Natural killer cell treated with Interleukin-12 subunit alpha and Interleukin-12 subunit beta and Interleukin-15 and Interleukin-18, amount 100 ng/mL, for 72 hours (primary cell): ENCODE measurements around the gene GMPS. TPM values are rescaled to one million over a fixed set of nuclear protein-coding genes. Genes with fewer than 3 reads are reported as not detected.
"Not testable (repeated sequence)": the region's sequence is repeated elsewhere in the genome, so short reads cannot be mapped to it uniquely, and the experiment has no call there.

Experiments
- ATAC-seq, 2 donors: fragments of 150-1000 bp; cut with Tn5 transposase in 1 of 2; sonication (Bioruptor Pico), chemical (Tn5 transposase) in 1 of 2; 2 replicates each; pipeline ENCODE4 v1.10.0; 2021
- DNase-seq: peaks from one replicate; pipeline ENCODE4 v3.0.0; 2022; ENCODE audit warnings: low spot score
- H3K27ac Mint-ChIP-seq, 2 donors: 1 replicate in 1 of 2; 2 replicates in 1 of 2; pipeline ENCODE4 v1.8.0; 2022; ENCODE audit warnings: mixed read lengths in 2 of 2, mild to moderate bottlenecking in 1 of 2, moderate library complexity in 1 of 2
- H3K27me3 Mint-ChIP-seq, 2 donors: 1 replicate in 1 of 2; 2 replicates in 1 of 2; pipeline ENCODE4 v1.8.0; 2022; ENCODE audit warnings: mixed read lengths in 2 of 2
- H3K36me3 Mint-ChIP-seq: one replicate; pipeline ENCODE4 v1.8.0; 2022; ENCODE audit warnings: mixed read lengths
- H3K4me1 Mint-ChIP-seq, 2 donors: 1 replicate in 1 of 2; 2 replicates in 1 of 2; pipeline ENCODE4 v1.8.0; 2022; ENCODE audit warnings: low read depth in 2 of 2, mixed read lengths in 2 of 2, mild to moderate bottlenecking in 1 of 2
- H3K4me3 Mint-ChIP-seq: one replicate; pipeline ENCODE4 v1.8.0; 2022; ENCODE audit warnings: mixed read lengths
- H3K9me3 Mint-ChIP-seq: 2 replicates; pipeline ENCODE4 v1.8.0; 2022; ENCODE audit warnings: mixed read lengths
- total RNA-seq, 2 donors: library from RNA; stranded (reverse); gene quantifications; one replicate each; pipeline ENCODE4 v1.2.3, GENCODE V29; 2022

GMPS gene
- total RNA-seq, 2 donors from 2014 or later = 79.5 to 127 TPM

GRCh38 chr3:155861476-155862183 lies 8.8 kb upstream of the GMPS start:
- peak overlapping the region; percentile 81 to 89 for H3K27ac Mint-ChIP-seq
- DNase-seq (no peak), ATAC-seq (no peak)
- peaks cover 0 to 2% of the 10 kb centered on the region in 2 donors for H3K27me3 Mint-ChIP-seq
- peak overlapping the region; percentile 38 for H3K4me3 Mint-ChIP-seq
- no peaks in the 10 kb centered on the region for H3K9me3 Mint-ChIP-seq
- no peaks in the 10 kb centered on the region for H3K36me3 Mint-ChIP-seq
- H3K4me1 Mint-ChIP-seq = peaks cover 9 to 13% of the 10 kb centered on the region in 2 donors

- H3K9me3 Mint-ChIP-seq, H3K36me3 Mint-ChIP-seq, H3K27me3 Mint-ChIP-seq: not testable (repeated sequence)
- peak; percentile 82 to 90 for ATAC-seq
- Mint-ChIP-seq H3K4me3 (peak overlapping the region; percentile 38), H3K27ac (peak overlapping the region; percentile 81 to 89), H3K4me1 (peaks cover 9 to 13% of the 10 kb centered on the region in 2 donors)
- DNase-seq = peak; percentile 80
These were observed 8.0 kb upstream of the GMPS start for GRCh38 chr3:155862290-155862982.

GRCh38 chr3:155863072-155863784 lies 7.2 kb upstream of the GMPS start:
- H3K36me3 Mint-ChIP-seq = no peaks in the 10 kb centered on the region
- H3K27me3 Mint-ChIP-seq = no peaks in the 10 kb centered on the region
- H3K27ac Mint-ChIP-seq = peak overlapping the region; percentile 81 to 89
- DNase-seq = no peak
- peaks cover 9 to 13% of the 10 kb centered on the region in 2 donors for H3K4me1 Mint-ChIP-seq
- ATAC-seq = no peak
- no peaks in the 10 kb centered on the region for H3K9me3 Mint-ChIP-seq
- peak overlapping the region; percentile 38 for H3K4me3 Mint-ChIP-seq

GRCh38 chr3:155869691-155870090 lies 759 bp upstream of the GMPS start:
- no peaks in the 10 kb centered on the region for H3K27me3 Mint-ChIP-seq

GRCh38 chr3:155870945-155871745 lies 695 bp downstream of the GMPS start:
- peak; percentile 20 to 34 for ATAC-seq
- Mint-ChIP-seq H3K27me3 (no peaks in the 10 kb centered on the region), H3K4me3 (peak overlapping the region; percentile 97), H3K9me3 (no peaks in the 10 kb centered on the region), H3K27ac (peak overlapping the region; percentile 76 to 88), H3K36me3 (peaks cover 6% of the 10 kb centered on the region), H3K4me1 (peaks cover 9 to 24% of the 10 kb centered on the region in 2 donors)
- DNase-seq = peak; percentile 65

More at GRCh38 chr3:155869691-155870090, 759 bp upstream of the GMPS start:
- H3K9me3 Mint-ChIP-seq = no peaks in the 10 kb centered on the region
- ATAC-seq (no peak), DNase-seq (no peak)
- peaks cover 7 to 17% of the 10 kb centered on the region in 2 donors for H3K4me1 Mint-ChIP-seq
- peaks cover 6% of the 10 kb centered on the region for H3K36me3 Mint-ChIP-seq
- peak overlapping the region; percentile 88 for H3K4me3 Mint-ChIP-seq
- peak overlapping the region; percentile 72 to 88 for H3K27ac Mint-ChIP-seq

GRCh38 chr3:155871746-155872158 lies 1.3 kb downstream of the GMPS start:
- Mint-ChIP-seq H3K27ac (peak overlapping the region; percentile 76 to 88), H3K4me1 (peaks cover 9 to 26% of the 10 kb centered on the region in 2 donors), H3K27me3 (no peaks in the 10 kb centered on the region), H3K36me3 (peaks cover 6% of the 10 kb centered on the region), H3K4me3 (peak overlapping the region; percentile 97), H3K9me3 (no peaks in the 10 kb centered on the region)
- DNase-seq = no peak
- no peak for ATAC-seq

GRCh38 chr3:155872904-155873646 lies 2.6 kb downstream of the GMPS start:
- Mint-ChIP-seq H3K36me3 (peaks cover 6% of the 10 kb centered on the region), H3K4me1 (peaks cover 16 to 33% of the 10 kb centered on the region in 2 donors), H3K27me3 (no peaks in the 10 kb centered on the region), H3K27ac (no peak overlapping the region), H3K9me3 (no peaks in the 10 kb centered on the region), H3K4me3 (no peak overlapping the region)
- DNase-seq (no peak), ATAC-seq (no peak)

- H3K9me3 Mint-ChIP-seq = no peaks in the 10 kb centered on the region
- no peaks in the 10 kb centered on the region for H3K27me3 Mint-ChIP-seq
- H3K4me1 Mint-ChIP-seq = peaks cover 17 to 42% of the 10 kb centered on the region in 2 donors
- peaks cover 6% of the 10 kb centered on the region for H3K36me3 Mint-ChIP-seq
- no peak overlapping the region for H3K4me3 Mint-ChIP-seq
- ATAC-seq = no peak
- no peak overlapping the region for H3K27ac Mint-ChIP-seq
- no peak for DNase-seq
These were observed 5.6 kb downstream of the GMPS start for GRCh38 chr3:155876037-155876436.

GRCh38 chr3:155876503-155876902 lies 6.1 kb downstream of the GMPS start:
- peaks cover 17 to 42% of the 10 kb centered on the region in 2 donors for H3K4me1 Mint-ChIP-seq

GRCh38 chr3:155880286-155880685 lies 9.8 kb downstream of the GMPS start:
- Mint-ChIP-seq H3K27ac (no peak overlapping the region), H3K27me3 (no peaks in the 10 kb centered on the region), H3K4me3 (no peak overlapping the region), H3K9me3 (no peaks in the 10 kb centered on the region), H3K4me1 (peaks cover 23 to 25% of the 10 kb centered on the region in 2 donors), H3K36me3 (no peaks in the 10 kb centered on the region)
- DNase-seq (no peak), ATAC-seq (peak in 1 of 2 donors; percentile 41)

More at GRCh38 chr3:155876503-155876902, 6.1 kb downstream of the GMPS start:
- DNase-seq (no peak), ATAC-seq (no peak)
- H3K9me3 Mint-ChIP-seq = no peaks in the 10 kb centered on the region
- no peaks in the 10 kb centered on the region for H3K27me3 Mint-ChIP-seq
- no peak overlapping the region for H3K27ac Mint-ChIP-seq
- no peak overlapping the region for H3K4me3 Mint-ChIP-seq
- H3K36me3 Mint-ChIP-seq = peaks cover 6% of the 10 kb centered on the region

GRCh38 chr3:155884292-155884691 lies 13.8 kb downstream of the GMPS start:
- no peaks in the 10 kb centered on the region for H3K27me3 Mint-ChIP-seq
- peaks cover 25 to 28% of the 10 kb centered on the region in 2 donors for H3K4me1 Mint-ChIP-seq
- H3K36me3 Mint-ChIP-seq = peaks cover 4% of the 10 kb centered on the region
- no peaks in the 10 kb centered on the region for H3K9me3 Mint-ChIP-seq
- DNase-seq (no peak), ATAC-seq (no peak)
- H3K27ac Mint-ChIP-seq = no peak overlapping the region
- no peak overlapping the region for H3K4me3 Mint-ChIP-seq

GRCh38 chr3:155885292-155885691 lies 14.8 kb downstream of the GMPS start:
- no peak overlapping the region for H3K4me3 Mint-ChIP-seq
- H3K36me3 Mint-ChIP-seq = peaks cover 5% of the 10 kb centered on the region
- H3K27me3 Mint-ChIP-seq = no peaks in the 10 kb centered on the region
- DNase-seq = no peak
- H3K4me1 Mint-ChIP-seq = peaks cover 28 to 29% of the 10 kb centered on the region in 2 donors
- ATAC-seq = no peak
- no peak overlapping the region for H3K27ac Mint-ChIP-seq
- H3K9me3 Mint-ChIP-seq = no peaks in the 10 kb centered on the region
